ENCODE results near the gene SND1.

GRCh38 chr7:128136215-128136597, 484.2 kb downstream of the SND1 start:
- no peak for TF ChIP-seq POLR2A (IDR thresholded peaks at IDR 0.05)
- TF ChIP-seq CTCF (IDR thresholded peaks at IDR 0.05) = no peak
